A673 (cell line): Measurements from ENCODE around the gene UFL1. TPM values are rescaled to one million over a fixed set of nuclear protein-coding genes. Genes with fewer than 3 reads are reported as not detected.

Experiments
- BruUV-seq: library from RNA; stranded (reverse); fragments of 400-500 nt; replicated peaks from 2 replicates; lab custom pipeline; 2021; lab: Mats Ljungman, UMichigan
- CTCF ChIA-PET: fragments of 300-600 bp; sonication (Branson Sonifier 250); formaldehyde crosslinking; loops from one replicate; lab custom pipeline; 2022; ENCODE audit warnings: antibody characterized with exemption; lab: Charles Lee
- POLR2A ChIA-PET: fragments of 300-600 bp; sonication (Branson Sonifier 250); formaldehyde crosslinking; loops from one replicate; lab custom pipeline; 2022; ENCODE audit warnings: antibody characterized with exemption; ENCODE audit not compliant: low non-redundant PET; lab: Charles Lee
- DNase-seq: peaks from one replicate; pipeline ENCODE4 v3.0.0-alpha.2; 2015; ENCODE audit warnings: low spot score
- H3K27ac ChIP-seq: fragments of 200-600 bp; sonication (generic); 2 replicates; pipeline ENCODE4 v1.5.1; 2016; ENCODE audit warnings: mixed run types, low read depth, mild to moderate bottlenecking, mixed read lengths, antibody characterized with exemption, low read length; ENCODE audit not compliant: poor library complexity, severe bottlenecking
- H3K27me3 ChIP-seq: fragments of 200-600 bp; sonication (generic); replicated peaks from 2 replicates; pipeline ENCODE4 v1.6.1; 2017; ENCODE audit warnings: mixed run types, low read depth, mild to moderate bottlenecking, mixed read lengths, antibody characterized with exemption, low read length; ENCODE audit not compliant: insufficient read depth, poor library complexity
- H3K36me3 ChIP-seq: fragments of 200-600 bp; sonication (generic); 2 replicates; pipeline ENCODE4 v1.6.1; 2016; ENCODE audit warnings: mixed run types, mild to moderate bottlenecking, mixed read lengths, antibody characterized with exemption, low read length; ENCODE audit not compliant: insufficient read depth, poor library complexity, severe bottlenecking
- H3K4me1 ChIP-seq: fragments of 200-600 bp; sonication (generic); 2 replicates; pipeline ENCODE4 v1.6.1; 2017; ENCODE audit warnings: mixed run types, mild to moderate bottlenecking, mixed read lengths, antibody characterized with exemption, low read length; ENCODE audit not compliant: insufficient read depth, poor library complexity, severe bottlenecking
- H3K4me3 ChIP-seq: fragments of 200-600 bp; sonication (generic); 2 replicates; pipeline ENCODE4 v1.5.1; 2016; ENCODE audit warnings: low read depth, mixed run types, mild to moderate bottlenecking, mixed read lengths, low read length; ENCODE audit not compliant: poor library complexity, severe bottlenecking
- H3K9me3 ChIP-seq: fragments of 200-600 bp; sonication (generic); 2 replicates; pipeline ENCODE4 v1.6.1; 2016; ENCODE audit warnings: mixed run types, low read depth, mild to moderate bottlenecking, mixed read lengths, antibody characterized with exemption, low read length; ENCODE audit not compliant: poor library complexity, severe bottlenecking
- EZH2 ChIP-seq: fragments of 200-600 bp; sonication (generic); IDR thresholded peaks from 2 replicates; pipeline ENCODE4 v1.6.1; 2017; ENCODE audit warnings: borderline replicate concordance, low read depth, mild to moderate bottlenecking, mixed read lengths, antibody characterized with exemption, low read length; ENCODE audit not compliant: poor library complexity, severe bottlenecking
- intact Hi-C: fragments of 100-400 bp; cut with micrococcal nuclease; formaldehyde crosslinking; loops from one replicate; pipeline ENCODE4 v1.10.0; 2022; ENCODE audit not compliant: unreplicated experiment
- total RNA-seq: library from RNA; stranded (reverse); gene quantifications from 2 replicates; pipeline ENCODE4 v1.2.3, GENCODE V29; 2021
- TF ChIP-seq, protein P1 (sequence below): fragments of 300-800, 200-600 bp; sonication (generic); conservative IDR thresholded peaks from 2 replicates; pipeline ENCODE4 v1.5.1; 2017; ENCODE audit warnings: low read depth, mild to moderate bottlenecking, antibody characterized with exemption, low read length, moderate library complexity, mixed read lengths

UFL1 gene
- total RNA-seq, 1 experiment from 2014 or later: 19.6 TPM

DNA sequence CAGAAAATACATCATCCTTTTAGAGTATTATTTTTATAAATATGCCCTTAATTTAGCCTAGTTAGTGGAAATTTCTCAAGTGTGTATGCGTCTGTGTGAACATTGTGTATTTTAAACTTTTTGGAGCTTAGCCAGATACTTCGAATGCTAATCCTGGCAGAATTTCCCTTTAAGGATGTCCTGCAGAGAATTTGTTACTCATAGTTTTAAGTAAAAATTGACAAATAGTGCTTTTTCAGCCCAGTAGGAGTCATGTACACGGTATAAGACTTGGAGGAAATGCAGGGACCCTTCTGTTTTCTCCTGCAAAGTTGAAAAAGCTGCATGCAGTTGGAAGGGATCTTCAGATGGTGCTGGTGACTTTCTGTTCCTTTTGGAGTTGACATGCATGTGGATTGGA is 41.3 kb downstream of the UFL1 start, which contains the start of gene FHL5:
FHL5 (plus strand) TSS at position 243 of the 400 bp plus-strand sequence. CDS start 40,486 bp downstream, outside the sequence.
- BruUV-seq: no TSS peak
- Histone ChIP-seq H3K9me3 (no peaks in the 10 kb centered on the region), H3K36me3 (no peaks in the 10 kb centered on the region), H3K27me3 (no peaks in the 10 kb centered on the region), H3K4me1 (peaks cover 14% of the 10 kb centered on the region), H3K4me3 (peak within 1 kb of the TSS; percentile 4), H3K27ac (no peak within 1 kb of the TSS)
- ChIA-PET POLR2A (no interaction called here), CTCF (no interaction called here)
- intact Hi-C loops: no loop called here
- TF ChIP-seq, protein P1, sequence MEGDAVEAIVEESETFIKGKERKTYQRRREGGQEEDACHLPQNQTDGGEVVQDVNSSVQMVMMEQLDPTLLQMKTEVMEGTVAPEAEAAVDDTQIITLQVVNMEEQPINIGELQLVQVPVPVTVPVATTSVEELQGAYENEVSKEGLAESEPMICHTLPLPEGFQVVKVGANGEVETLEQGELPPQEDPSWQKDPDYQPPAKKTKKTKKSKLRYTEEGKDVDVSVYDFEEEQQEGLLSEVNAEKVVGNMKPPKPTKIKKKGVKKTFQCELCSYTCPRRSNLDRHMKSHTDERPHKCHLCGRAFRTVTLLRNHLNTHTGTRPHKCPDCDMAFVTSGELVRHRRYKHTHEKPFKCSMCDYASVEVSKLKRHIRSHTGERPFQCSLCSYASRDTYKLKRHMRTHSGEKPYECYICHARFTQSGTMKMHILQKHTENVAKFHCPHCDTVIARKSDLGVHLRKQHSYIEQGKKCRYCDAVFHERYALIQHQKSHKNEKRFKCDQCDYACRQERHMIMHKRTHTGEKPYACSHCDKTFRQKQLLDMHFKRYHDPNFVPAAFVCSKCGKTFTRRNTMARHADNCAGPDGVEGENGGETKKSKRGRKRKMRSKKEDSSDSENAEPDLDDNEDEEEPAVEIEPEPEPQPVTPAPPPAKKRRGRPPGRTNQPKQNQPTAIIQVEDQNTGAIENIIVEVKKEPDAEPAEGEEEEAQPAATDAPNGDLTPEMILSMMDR: no peak
- TF ChIP-seq EZH2: no peak
- peak; percentile 57 for DNase-seq

- no TSS peak for BruUV-seq
- H3K4me3 ChIP-seq: no peak overlapping the region
- no peak for DNase-seq
- intact Hi-C loops: no loop called here
- TF ChIP-seq EZH2: no peak
- TF ChIP-seq, protein P1: no peak
- POLR2A ChIA-PET: no interaction called here
- H3K27me3 ChIP-seq: no peaks in the 10 kb centered on the region
- H3K27ac ChIP-seq: no peak overlapping the region
- H3K9me3 ChIP-seq: no peaks in the 10 kb centered on the region
- H3K4me1 ChIP-seq: peaks cover 14% of the 10 kb centered on the region
- CTCF ChIA-PET: no interaction called here
- H3K36me3 ChIP-seq: no peaks in the 10 kb centered on the region
Observed at GRCh38 chr6:96563853-96564252, 42.2 kb downstream of the UFL1 start.

GRCh38 chr6:96570053-96570452 is 48.4 kb downstream of the UFL1 start:
- intact Hi-C loops: no loop called here
- H3K4me3 ChIP-seq: no peak overlapping the region
- no TSS peak for BruUV-seq
- H3K27me3 ChIP-seq: no peaks in the 10 kb centered on the region
- no peaks in the 10 kb centered on the region for H3K36me3 ChIP-seq
- H3K4me1 ChIP-seq: no peaks in the 10 kb centered on the region
- CTCF ChIA-PET: no interaction called here
- H3K9me3 ChIP-seq: peaks cover 11% of the 10 kb centered on the region
- DNase-seq: no peak
- POLR2A ChIA-PET: no interaction called here
- no peak overlapping the region for H3K27ac ChIP-seq
- TF ChIP-seq EZH2: no peak
- TF ChIP-seq, protein P1: no peak
